Prostate gland (tissue), 2 donors: ENCODE measurements around the gene SIRPB2.

Source experiments
- CTCF ChIP-seq, 4 experiments: fragments of 200-600 bp in 2 of 4; fragments of 450-650 bp in 2 of 4; sonication (generic) in 2 of 4; IDR thresholded peaks; 1 replicate in 3 of 4; 2 replicates in 1 of 4; pipeline ENCODE4 v1.5.1; 2016 to 2019; ENCODE audit warnings: antibody characterized with exemption in 4 of 4, mild to moderate bottlenecking in 2 of 4, moderate library complexity in 2 of 4
- POLR2A ChIP-seq: fragments of 450-650 bp; IDR thresholded peaks from one replicate; pipeline ENCODE4 v1.6.1; 2016; ENCODE audit warnings: antibody characterized with exemption, mild to moderate bottlenecking
- POLR2AphosphoS5 ChIP-seq: sonication (generic); formaldehyde crosslinking; IDR thresholded peaks from one replicate; pipeline ENCODE4 v1.6.1; 2017; ENCODE audit warnings: antibody characterized with exemption

GRCh38 chr20:1436263-1436662 lies 55.0 kb downstream of the SIRPB2 start:
- TF ChIP-seq CTCF (IDR thresholded peaks at IDR 0.05) (no peak), POLR2AphosphoS5 (no peak), POLR2A (no peak)
